Renal pelvis (tissue), 12 donors: ENCODE measurements around the gene TRIM46. TPM values are rescaled to one million over a fixed set of nuclear protein-coding genes. Genes with fewer than 3 reads are reported as not detected.

Source experiments
- DNase-seq: peaks from one replicate; pipeline ENCODE4 v3.0.0-alpha.2; 2013
- long read RNA-seq, 16 experiments: transcript quantifications; one replicate each; lab custom pipeline, GENCODE V29; 2026
- polyA plus RNA-seq, 3 donors: library from polyadenylated mRNA; unstranded; fragments of 120-200 nt; gene quantifications; one replicate each; pipeline ENCODE4 v1.2.1, GENCODE V29; 2013; ENCODE audit not compliant: insufficient read length in 3 of 3

The TRIM46 gene, protein sequence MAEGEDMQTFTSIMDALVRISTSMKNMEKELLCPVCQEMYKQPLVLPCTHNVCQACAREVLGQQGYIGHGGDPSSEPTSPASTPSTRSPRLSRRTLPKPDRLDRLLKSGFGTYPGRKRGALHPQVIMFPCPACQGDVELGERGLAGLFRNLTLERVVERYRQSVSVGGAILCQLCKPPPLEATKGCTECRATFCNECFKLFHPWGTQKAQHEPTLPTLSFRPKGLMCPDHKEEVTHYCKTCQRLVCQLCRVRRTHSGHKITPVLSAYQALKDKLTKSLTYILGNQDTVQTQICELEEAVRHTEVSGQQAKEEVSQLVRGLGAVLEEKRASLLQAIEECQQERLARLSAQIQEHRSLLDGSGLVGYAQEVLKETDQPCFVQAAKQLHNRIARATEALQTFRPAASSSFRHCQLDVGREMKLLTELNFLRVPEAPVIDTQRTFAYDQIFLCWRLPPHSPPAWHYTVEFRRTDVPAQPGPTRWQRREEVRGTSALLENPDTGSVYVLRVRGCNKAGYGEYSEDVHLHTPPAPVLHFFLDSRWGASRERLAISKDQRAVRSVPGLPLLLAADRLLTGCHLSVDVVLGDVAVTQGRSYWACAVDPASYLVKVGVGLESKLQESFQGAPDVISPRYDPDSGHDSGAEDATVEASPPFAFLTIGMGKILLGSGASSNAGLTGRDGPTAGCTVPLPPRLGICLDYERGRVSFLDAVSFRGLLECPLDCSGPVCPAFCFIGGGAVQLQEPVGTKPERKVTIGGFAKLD
- 1 to 10 TPM; 3.8 to 5.8 (median 5.8) TPM for polyA plus RNA-seq
- long read RNA-seq, donor 1: 0 reads
- long read RNA-seq, donor 2, partial matches to known transcripts: 23 of 23 reads
- long read RNA-seq, donor 2, other reads (novel, unspliced or antisense): 0 of 23 reads
- long read RNA-seq, donor 3: 0 reads
- long read RNA-seq, donor 4: 0 reads
- long read RNA-seq, donor 5: 0 reads
- long read RNA-seq, donor 6: 0 reads
- long read RNA-seq, donor 7: 0 reads
- long read RNA-seq, donor 8: 0 reads
- long read RNA-seq, donor 9: 0 reads
- long read RNA-seq, donor 10, partial matches to known transcripts: 0 of 1 reads
- long read RNA-seq, donor 10, other reads (novel, unspliced or antisense): 0 of 1 reads
- long read RNA-seq, donor 11, partial matches to known transcripts: 0 of 1 reads
- long read RNA-seq, donor 11, other reads (novel, unspliced or antisense): 0 of 1 reads
- long read RNA-seq, donor 12, partial matches to known transcripts: 6 of 7 reads
- long read RNA-seq, donor 12, other reads (novel, unspliced or antisense): 0 of 7 reads
- long read RNA-seq, donor 13: 0 reads
- long read RNA-seq, donor 14: 0 reads
- long read RNA-seq, donor 15, partial matches to known transcripts: 36 of 36 reads
- long read RNA-seq, donor 15, other reads (novel, unspliced or antisense): 0 of 36 reads
- long read RNA-seq, donor 16: 0 reads

DNA sequence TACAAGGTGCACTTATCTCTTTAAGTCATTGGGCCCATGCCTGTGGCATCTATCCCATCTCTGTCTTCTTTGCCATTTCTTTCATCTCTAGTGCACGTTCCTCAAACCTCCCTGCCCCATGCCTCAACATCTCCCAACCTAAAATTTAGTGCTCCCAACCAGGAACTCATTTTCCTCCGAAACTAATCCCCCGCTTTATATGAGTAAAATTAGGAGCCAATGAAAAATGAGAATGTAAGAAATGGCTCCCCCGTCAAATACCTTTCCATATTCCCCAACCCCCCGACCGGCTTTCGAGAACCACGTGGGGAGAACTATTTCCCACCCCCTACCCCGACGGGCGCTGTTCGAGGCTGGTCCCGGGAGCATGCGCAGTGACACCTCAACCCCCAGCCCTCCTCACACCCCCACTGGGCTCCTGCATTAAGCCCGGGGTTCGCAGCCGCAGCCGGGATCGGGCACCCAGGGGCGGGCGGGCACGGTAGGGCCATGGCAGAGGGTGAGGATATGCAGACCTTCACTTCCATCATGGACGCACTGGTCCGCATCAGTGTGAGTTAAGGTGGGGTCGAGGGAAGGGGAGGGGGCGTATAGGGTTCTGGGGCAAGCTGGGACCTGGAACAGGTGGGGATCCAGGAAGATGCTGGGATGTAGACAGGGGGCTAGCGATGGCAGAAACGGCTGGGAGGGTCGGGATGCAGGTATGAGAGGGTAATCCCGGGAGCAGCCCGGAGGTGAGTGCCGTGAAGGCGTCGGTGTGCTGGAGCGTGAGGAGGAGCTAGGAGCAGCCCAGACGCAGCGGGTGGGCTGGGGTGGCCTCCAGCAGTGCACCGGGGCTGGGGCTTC, at the start of gene TRIM46:
TSS of gene TRIM46 (plus strand) at position 372 of the 846 bp plus-strand sequence. CDS start at position 490, 118 bp downstream.
- peak; percentile 19 for DNase-seq

DNA sequence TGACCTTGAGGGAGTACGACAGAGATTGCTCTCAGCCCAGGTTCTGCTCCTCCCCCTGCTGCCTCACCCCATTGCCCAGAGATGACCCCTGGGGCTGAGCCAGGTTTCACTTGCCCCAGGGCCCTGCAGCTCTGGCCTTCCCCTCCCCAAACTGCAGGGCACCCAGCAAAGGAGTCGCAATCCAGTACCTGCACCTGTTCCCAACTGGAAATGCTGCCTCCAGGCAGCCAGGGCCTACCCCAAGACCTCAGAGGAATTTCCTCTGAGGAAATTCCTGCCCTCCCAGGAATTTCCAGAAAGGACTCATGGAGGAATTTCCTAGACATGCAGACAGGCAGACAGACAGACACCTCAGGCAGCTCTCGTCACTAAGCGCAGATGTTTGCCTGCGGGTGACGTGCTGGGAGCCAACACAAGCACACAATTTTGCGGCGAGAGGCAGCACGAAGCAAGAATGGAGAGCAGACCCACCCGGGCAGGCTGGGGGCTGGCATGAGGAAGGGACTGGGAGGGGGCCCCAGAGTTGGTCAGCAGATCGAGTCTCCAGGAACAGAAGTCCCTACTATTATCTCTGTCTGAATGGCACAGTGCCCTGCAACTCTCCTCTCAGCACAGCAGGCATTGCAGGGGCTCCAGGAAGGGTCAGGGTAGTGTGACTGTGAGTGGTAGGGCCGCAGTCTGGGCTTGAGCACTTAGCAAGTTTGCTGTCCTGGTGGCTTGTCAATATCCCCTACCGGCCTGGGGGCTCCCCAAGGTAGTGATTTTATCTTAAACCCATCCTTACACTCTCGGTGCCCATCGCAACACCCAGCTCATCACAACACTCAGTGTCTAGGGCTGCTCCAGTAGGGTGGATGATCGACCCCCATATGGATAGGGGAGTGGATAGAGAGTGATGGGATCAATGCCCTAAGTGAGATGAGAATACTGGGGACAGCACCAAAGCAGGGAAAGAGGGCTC, 48.9 kb upstream of the TRIM46 start:
- no peak for DNase-seq

DNA sequence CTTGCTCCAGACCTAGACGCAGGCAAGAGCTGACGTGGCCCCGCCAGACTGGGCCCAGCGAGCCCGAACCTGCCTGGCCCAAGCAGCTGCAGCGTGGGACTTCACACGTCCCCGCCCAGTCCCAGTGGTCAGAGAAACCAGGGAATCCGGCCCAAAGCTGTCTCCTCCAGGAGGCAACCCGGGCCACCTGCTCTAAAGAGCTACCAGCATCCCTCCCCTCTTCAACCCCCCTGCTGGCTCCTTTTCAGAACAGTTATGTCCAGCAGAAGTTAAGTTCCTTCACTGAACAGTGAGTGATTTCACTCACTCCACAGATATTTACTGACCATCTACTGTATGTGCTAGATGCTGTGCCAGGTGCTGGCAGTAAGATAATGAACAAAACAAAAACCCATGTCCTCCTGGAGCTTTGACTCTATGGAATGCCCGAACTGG, 48.1 kb upstream of the TRIM46 start:
- DNase-seq: no peak

DNA sequence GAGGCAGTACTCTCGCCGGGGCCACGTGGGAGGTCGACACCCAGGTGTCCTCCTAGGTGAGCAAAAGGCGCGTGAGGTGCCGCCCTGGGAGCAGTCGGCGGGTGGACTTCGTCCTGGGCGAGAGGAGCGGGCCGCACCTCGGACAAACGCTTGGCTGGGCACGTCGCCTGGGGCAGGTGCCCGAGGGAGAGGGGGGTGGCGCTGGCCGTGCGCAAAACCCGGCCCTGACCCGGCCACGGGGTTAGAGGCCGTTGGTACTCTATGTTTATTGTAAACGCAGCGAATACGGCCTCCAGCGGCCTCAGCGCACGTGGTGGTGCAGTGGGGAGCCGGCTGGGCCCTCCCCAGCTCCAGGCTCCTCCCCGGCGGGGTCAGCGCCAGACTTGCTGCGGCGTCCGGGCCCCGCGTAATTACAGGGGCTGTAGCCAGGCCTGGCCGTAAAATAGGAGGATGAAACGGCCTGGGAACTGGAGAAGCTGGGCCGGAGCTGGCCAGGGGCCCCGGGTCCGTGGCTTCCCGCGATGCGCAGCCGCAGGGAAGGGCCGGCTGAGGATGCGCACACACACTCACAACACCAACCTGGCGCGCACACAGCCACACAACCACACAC, 47.6 kb upstream of the TRIM46 start:
- no peak for DNase-seq

DNA sequence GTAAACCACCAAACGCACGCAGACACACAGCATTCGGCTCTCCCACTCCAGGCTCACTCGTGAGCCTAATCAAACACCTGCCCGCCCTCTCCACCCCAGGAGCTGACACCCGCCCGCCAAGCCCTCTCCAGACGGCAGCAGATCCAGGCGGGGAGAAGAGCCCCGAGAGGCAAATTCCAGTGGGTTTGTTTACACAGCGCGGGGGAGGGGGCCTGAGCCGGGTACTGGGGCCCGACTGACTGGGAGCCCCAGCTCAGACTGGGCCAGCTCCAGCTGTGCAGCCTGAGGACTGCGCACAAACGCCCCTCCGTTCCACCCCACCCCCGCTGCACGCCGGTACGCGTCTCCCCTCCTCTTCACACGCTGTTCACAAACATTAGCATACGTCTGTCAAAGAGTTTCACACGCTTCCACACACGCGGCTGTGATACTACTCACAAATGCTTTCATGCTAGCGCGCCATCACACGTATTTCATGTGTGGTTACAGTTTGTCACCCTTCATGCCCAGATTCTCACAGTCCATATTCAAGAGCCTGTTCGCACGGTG, 47.0 kb upstream of the TRIM46 start:
- DNase-seq: no peak

DNA sequence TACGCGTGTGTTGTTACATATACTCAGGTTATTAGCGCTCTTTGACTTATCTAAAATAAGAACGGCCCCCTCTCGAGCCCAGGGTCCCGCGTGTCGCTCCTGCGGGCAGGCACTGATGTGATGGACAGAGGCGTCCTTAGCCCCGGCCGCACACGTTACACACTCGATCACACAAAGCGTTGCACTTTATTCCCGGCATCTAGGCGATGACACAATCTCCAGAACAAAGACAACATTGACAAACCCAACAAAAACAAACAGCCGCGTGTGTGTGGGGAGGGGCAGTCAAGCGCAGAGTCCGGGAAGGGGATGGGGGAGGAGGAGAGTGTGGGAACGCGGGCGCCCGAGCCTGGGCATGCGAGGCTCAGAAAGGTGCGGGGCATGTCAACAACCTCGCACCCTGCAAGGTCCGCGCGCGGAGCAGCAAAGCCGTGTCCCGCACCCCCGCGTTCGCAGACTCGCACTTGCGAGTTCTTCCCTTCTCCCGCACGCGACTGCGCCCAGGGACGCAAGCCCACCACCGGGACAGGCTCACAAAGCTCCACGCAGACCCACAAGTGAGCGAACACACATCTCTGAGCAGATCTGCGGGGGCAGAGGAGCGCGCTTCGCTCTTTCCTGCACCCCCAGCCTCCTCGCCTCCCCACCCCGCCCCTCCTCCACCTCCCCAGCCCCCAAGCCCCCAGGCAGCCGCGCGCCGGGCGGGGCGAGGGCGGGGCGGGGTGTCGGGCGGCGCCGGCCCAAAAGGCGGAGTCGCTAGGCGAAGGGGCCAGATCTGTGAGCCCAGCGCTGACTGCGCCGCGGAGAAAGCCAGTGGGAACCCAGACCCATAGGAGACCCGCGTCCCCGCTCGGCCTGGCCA, 46.3 kb upstream of the TRIM46 start, which contains the start of gene EFNA1:
TSS of gene EFNA1 (plus strand) at position 772 of the 862 bp plus-strand sequence. CDS start 102 bp downstream, outside the sequence.
- DNase-seq: peak; percentile 79

DNA sequence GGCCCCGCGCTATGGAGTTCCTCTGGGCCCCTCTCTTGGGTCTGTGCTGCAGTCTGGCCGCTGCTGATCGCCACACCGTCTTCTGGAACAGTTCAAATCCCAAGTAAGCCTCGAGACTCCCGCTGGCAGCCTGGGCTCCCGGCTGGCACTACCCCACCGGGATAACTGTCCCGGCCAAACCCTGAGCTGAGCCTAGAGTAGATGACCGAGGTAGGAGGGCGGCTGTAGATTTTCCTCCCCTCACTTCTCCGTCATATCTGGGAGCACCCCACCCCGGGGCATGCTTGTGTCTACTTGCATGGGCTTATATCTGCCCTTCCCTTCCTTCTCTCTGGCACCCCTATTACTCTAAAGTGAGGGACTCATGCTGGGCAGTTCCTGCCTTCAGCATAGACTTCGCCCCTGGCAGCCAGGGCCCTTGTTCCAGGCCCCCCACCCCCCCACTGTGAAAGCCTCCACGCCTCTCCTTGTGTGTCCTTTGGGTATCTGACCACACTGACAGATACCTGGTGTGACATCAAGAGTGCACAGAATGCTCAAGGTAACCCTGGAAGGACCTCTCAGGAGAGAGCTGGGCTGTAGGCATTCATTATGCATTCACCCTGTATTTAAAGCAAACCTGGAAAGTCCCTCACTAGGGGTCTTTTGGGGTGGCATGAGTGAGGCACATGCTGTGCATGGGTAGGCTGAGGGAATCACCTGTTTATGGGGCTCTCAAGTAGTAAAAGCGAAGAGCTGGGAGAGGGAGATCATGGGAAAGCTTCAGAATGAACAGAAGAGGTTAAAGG, 45.5 kb upstream of the TRIM46 start:
- DNase-seq: no peak

DNA sequence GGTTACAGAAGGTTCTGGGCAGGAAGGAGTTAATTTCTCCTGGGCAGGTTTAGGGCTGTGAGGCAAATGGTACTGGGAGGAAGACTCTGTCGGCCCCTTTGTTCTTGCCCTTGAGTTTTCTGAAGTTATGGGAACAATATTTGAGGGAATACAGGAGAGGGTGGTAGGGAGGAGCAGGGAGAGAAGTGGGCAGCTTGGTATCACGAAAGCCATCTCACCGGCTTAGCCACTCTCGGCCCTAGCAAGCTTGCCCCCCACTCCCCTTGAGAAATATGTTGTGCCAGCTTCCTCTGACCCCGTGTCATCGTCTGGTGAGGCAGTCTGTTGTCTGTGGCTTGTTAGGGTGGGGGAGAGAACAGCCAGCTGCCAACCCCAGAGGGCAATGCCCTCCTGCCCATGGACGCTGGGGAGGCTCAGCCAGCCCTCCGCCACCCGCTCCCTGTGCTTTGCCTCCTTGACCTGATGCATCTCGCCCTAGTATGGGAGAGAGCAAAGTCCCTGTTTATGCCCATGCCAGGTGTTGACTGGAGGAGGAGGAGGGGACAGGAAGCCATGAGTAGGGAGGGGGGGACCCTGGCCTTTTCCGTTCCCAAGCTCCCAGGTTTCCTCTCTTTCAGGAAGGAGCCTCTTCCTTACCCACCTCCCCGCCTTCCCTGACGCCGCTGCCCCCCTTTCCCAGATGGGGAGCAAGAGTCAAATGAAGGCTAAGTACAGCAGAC, 44.7 kb upstream of the TRIM46 start:
- DNase-seq: no peak

DNA sequence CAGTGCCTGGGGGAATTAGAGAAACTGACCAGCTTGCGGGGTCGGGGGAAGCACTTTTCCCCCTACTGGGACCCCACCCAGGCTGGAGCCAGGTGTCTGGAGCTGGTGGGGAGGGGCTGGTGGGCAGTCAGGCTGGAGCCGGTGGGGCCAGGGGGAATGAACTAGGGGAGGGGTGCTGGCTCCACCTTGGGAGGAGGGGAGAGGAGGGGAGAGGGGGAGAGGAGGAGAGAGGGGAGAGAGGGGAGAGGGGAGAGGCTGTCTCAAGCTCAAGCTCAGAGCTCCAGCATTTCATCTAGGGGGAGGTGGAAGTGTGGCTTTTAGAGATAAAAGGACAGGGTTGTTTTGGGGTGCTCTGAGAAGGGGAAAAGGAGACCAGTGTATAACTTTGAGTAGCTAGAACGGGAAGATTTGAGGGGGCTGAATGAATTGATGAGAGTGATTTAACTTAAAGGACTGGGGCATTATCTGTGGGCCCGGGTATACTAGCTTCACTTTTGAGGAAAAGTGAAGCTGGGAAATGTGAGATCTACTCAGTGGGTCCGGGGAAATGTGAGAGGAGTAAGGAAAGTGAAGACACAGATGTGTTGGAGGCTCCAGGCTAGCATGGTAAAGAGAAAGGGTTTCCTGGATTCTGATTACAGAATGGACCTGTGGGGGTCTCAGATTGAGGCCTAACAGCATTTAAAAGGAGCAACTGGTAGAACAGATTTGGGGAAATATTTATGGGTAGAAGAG, 43.2 kb upstream of the TRIM46 start:
- no peak for DNase-seq

DNA sequence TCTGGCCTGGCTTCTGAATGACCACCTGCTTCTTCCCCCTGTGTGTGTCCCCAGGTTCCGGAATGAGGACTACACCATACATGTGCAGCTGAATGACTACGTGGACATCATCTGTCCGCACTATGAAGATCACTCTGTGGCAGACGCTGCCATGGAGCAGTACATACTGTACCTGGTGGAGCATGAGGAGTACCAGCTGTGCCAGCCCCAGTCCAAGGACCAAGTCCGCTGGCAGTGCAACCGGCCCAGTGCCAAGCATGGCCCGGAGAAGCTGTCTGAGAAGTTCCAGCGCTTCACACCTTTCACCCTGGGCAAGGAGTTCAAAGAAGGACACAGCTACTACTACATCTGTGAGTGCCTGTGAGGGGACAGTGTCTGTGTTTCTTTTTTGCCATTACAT, 42.4 kb upstream of the TRIM46 start:
- DNase-seq: no peak

DNA sequence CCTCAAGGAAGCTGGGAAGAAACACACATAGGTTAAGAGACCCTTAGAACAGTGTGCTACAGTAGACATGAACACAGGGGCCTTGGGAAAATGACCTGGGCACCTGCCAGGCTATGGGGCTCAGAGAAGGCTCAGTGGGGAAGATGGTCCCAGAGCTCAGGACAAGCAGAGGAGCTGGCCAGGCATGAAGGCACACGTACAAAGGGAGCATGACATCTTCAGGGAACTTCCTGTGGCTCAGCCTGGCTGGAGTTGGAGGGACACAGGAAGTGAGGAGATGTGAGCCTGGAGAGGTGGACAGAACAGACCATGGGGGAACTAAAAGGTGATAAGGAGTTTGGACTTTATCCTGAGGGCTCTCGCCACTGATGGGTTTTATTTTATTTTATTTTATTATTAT, 41.8 kb upstream of the TRIM46 start:
- DNase-seq: no peak

DNA sequence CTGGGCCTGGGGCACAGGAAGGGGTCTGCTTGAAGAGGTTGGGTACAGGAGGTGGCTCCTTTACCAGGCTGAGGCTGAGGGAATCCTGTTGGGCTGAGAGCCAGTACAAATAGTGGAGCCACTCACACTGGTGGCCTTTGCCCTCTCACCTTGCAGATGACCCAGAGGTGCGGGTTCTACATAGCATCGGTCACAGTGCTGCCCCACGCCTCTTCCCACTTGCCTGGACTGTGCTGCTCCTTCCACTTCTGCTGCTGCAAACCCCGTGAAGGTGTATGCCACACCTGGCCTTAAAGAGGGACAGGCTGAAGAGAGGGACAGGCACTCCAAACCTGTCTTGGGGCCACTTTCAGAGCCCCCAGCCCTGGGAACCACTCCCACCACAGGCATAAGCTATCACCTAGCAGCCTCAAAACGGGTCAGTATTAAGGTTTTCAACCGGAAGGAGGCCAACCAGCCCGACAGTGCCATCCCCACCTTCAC, 39.8 kb upstream of the TRIM46 start:
- no peak for DNase-seq

DNA sequence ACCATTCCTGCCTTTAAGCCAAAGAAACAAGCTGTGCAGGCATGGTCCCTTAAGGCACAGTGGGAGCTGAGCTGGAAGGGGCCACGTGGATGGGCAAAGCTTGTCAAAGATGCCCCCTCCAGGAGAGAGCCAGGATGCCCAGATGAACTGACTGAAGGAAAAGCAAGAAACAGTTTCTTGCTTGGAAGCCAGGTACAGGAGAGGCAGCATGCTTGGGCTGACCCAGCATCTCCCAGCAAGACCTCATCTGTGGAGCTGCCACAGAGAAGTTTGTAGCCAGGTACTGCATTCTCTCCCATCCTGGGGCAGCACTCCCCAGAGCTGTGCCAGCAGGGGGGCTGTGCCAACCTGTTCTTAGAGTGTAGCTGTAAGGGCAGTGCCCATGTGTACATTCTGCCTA, 39.3 kb upstream of the TRIM46 start:
- no peak for DNase-seq

DNA sequence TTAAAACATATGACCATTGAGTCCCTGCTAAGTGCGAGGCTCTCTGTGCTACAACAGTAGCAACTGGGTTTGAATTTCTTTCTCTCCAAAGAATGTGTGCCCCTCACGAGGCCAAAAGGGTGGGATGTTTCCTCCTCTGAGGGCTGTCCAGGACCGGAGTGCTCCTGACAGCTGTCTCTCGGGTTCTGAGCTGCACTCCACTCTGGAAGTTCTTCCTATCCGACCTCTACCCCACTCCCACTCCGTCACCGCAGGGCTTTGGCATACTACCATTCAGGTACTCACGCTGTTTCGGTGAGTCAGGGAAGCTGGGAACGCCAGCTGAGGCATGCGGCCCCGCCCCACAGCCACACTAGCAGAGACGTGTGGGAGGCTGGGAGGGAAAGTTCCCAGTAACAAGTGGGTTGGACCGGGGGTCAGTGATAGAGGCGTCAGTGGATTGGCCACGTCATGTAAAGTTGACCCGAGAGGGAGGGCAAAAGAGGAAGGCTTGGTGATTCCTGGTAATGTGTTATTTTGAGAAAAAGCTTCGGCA, 38.7 kb upstream of the TRIM46 start:
- peak; percentile 82 for DNase-seq
